Neural cell (in vitro differentiated cells): Measurements from ENCODE around the gene NCAPH2. TPM values are rescaled to one million over a fixed set of nuclear protein-coding genes. Genes with fewer than 3 reads are reported as not detected.

ENCODE experiments used
- H2AFZ ChIP-seq: fragments of 200-600, 300-800 bp; sonication (generic), shearing (Covaris generic); 2 replicates; pipeline ENCODE4 v1.6.0; 2014; ENCODE audit warnings: low read depth, mild to moderate bottlenecking, antibody characterized with exemption, low read length, moderate library complexity
- H3F3A ChIP-seq: fragments of 200-600 bp; shearing (Covaris generic); 2 replicates; pipeline ENCODE4 v1.6.1; 2016; ENCODE audit warnings: mild to moderate bottlenecking, moderate library complexity, mixed read lengths, antibody characterized with exemption, low read length; ENCODE audit not compliant: insufficient read depth, poor library complexity, severe bottlenecking
- H3K27ac ChIP-seq: fragments of 200-600, 300-800 bp; sonication (generic), shearing (Covaris generic); 2 replicates; pipeline ENCODE4 v1.5.1; 2014; ENCODE audit warnings: mild to moderate bottlenecking, low read length, moderate library complexity
- H3K27me3 ChIP-seq: fragments of 300-800, 200-600 bp; sonication (generic), shearing (Covaris generic); 2 replicates; pipeline ENCODE4 v1.6.0; 2014; ENCODE audit warnings: mild to moderate bottlenecking, low read depth, low read length, moderate library complexity; ENCODE audit not compliant: insufficient read depth
- H3K36me3 ChIP-seq: fragments of 300-800, 200-600 bp; sonication (generic), shearing (Covaris generic); 2 replicates; pipeline ENCODE4 v1.5.1; 2014; ENCODE audit warnings: mild to moderate bottlenecking, antibody characterized with exemption, low read length, moderate library complexity; ENCODE audit not compliant: insufficient read depth
- H3K4me2 ChIP-seq: fragments of 300-800, 200-600 bp; sonication (generic), shearing (Covaris generic); 2 replicates; pipeline ENCODE4 v1.6.0; 2014; ENCODE audit warnings: mild to moderate bottlenecking, low read length
- H3K4me3 ChIP-seq: fragments of 300-800, 200-600 bp; sonication (generic), shearing (Covaris generic); 2 replicates; pipeline ENCODE4 v1.5.1; 2014; ENCODE audit warnings: mild to moderate bottlenecking, low read length, moderate library complexity
- H3K79me2 ChIP-seq: fragments of 200-600 bp; shearing (Covaris generic); replicated peaks from 2 replicates; pipeline ENCODE4 v1.6.0; 2014; ENCODE audit warnings: mild to moderate bottlenecking, low read length, moderate library complexity; ENCODE audit not compliant: insufficient read depth
- H3K9ac ChIP-seq: fragments of 300-800, 200-600 bp; sonication (generic), shearing (Covaris generic); 2 replicates; pipeline ENCODE4 v1.6.1; 2016; ENCODE audit warnings: mild to moderate bottlenecking, low read length, mixed read lengths
- H3K9me2 ChIP-seq: fragments of 200-600 bp; shearing (Covaris generic); 2 replicates; pipeline ENCODE4 v1.6.1; 2016; ENCODE audit warnings: mild to moderate bottlenecking, low read length, mixed read lengths; ENCODE audit not compliant: insufficient read depth
- H3K9me3 ChIP-seq: fragments of 200-600, 300-800 bp; sonication (generic), shearing (Covaris generic); 2 replicates; pipeline ENCODE4 v1.6.1; 2016; ENCODE audit warnings: mild to moderate bottlenecking, mixed run types, low read length, moderate library complexity, mixed read lengths
- H4K20me1 ChIP-seq: fragments of 200-600 bp; shearing (Covaris generic); 2 replicates; pipeline ENCODE4 v1.6.1; 2016; ENCODE audit warnings: mild to moderate bottlenecking, mixed run types; ENCODE audit not compliant: insufficient read depth
- CTCF ChIP-seq: fragments of 450-650 bp; IDR thresholded peaks from 2 replicates; pipeline ENCODE4 v1.5.1; 2014; ENCODE audit warnings: antibody characterized with exemption, mild to moderate bottlenecking, moderate library complexity; ENCODE audit not compliant: poor library complexity, severe bottlenecking
- EP300 ChIP-seq: fragments of 450-650 bp; conservative IDR thresholded peaks from 2 replicates; pipeline ENCODE4 v1.6.1; 2014; ENCODE audit warnings: antibody characterized with exemption, mild to moderate bottlenecking, moderate library complexity; ENCODE audit not compliant: poor library complexity, severe bottlenecking
- EZH2 ChIP-seq: fragments of 200-600, 300-800 bp; shearing (Covaris generic), sonication (generic); IDR thresholded peaks from 2 replicates; pipeline ENCODE4 v1.6.1; 2014; ENCODE audit warnings: antibody characterized with exemption, low read length, borderline replicate concordance, mild to moderate bottlenecking; ENCODE audit not compliant: insufficient read depth, poor library complexity, severe bottlenecking
- MXI1 ChIP-seq: fragments of 450-650 bp; conservative IDR thresholded peaks from 2 replicates; pipeline ENCODE4 v1.6.1; 2014; ENCODE audit warnings: antibody characterized with exemption, mild to moderate bottlenecking; ENCODE audit not compliant: poor library complexity, severe bottlenecking
- POLR2AphosphoS5 ChIP-seq: IDR thresholded peaks from 2 replicates; pipeline ENCODE4 v1.6.1; 2012
- RAD21 ChIP-seq: fragments of 450-650 bp; conservative IDR thresholded peaks from 2 replicates; pipeline ENCODE4 v1.6.1; 2014; ENCODE audit warnings: antibody characterized with exemption, mild to moderate bottlenecking, moderate library complexity
- REST ChIP-seq: IDR thresholded peaks from 2 replicates; pipeline ENCODE4 v1.6.1; 2012; ENCODE audit warnings: borderline replicate concordance
- SMC3 ChIP-seq: fragments of 450-650 bp; conservative IDR thresholded peaks from 2 replicates; pipeline ENCODE4 v1.6.1; 2014; ENCODE audit warnings: antibody characterized with exemption, mild to moderate bottlenecking, moderate library complexity; ENCODE audit not compliant: poor library complexity
- TAF1 ChIP-seq: IDR thresholded peaks from 2 replicates; pipeline ENCODE4 v1.6.1; 2012; ENCODE audit warnings: low read depth
- polyA plus RNA-seq: library from polyadenylated mRNA; depleted of rRNA; stranded (reverse); fragments of >200 nt; gene quantifications from 2 replicates; pipeline ENCODE4 v1.2.3, GENCODE V29; 2014

The NCAPH2 gene
- polyA plus RNA-seq, 1 donor from 2014 or later, result 81.1 TPM

GRCh38 chr22:50544078-50544745, 36.2 kb downstream of the NCAPH2 start:
- Histone ChIP-seq H3K9me2 (no peaks in the 10 kb centered on the region), H4K20me1 (no peaks in the 10 kb centered on the region), H3K79me2 (no peaks in the 10 kb centered on the region), H2AFZ (no peak overlapping the region), H3F3A (no peaks in the 10 kb centered on the region), H3K27me3 (peaks cover 13% of the 10 kb centered on the region), H3K9me3 (no peaks in the 10 kb centered on the region), H3K36me3 (no peaks in the 10 kb centered on the region), H3K27ac (no peak overlapping the region), H3K4me2 (no peak overlapping the region), H3K4me3 (peak overlapping the region; percentile 33), H3K9ac (no peak overlapping the region)
- TF ChIP-seq CTCF (peak; percentile 61), POLR2AphosphoS5 (no peak), EZH2 (no peak), SMC3 (no peak), MXI1 (no peak), RAD21 (peak; percentile 10), EP300 (no peak), TAF1 (no peak), REST (no peak)

GRCh38 chr22:50544746-50545253, 36.8 kb downstream of the NCAPH2 start:
- Histone ChIP-seq H2AFZ (no peak overlapping the region), H3K9me3 (no peaks in the 10 kb centered on the region), H3K27ac (no peak overlapping the region), H3K4me3 (no peak overlapping the region), H3K27me3 (peaks cover 13% of the 10 kb centered on the region), H3K4me2 (no peak overlapping the region), H3F3A (no peaks in the 10 kb centered on the region), H3K9me2 (no peaks in the 10 kb centered on the region), H4K20me1 (no peaks in the 10 kb centered on the region), H3K79me2 (no peaks in the 10 kb centered on the region), H3K36me3 (no peaks in the 10 kb centered on the region), H3K9ac (no peak overlapping the region)
- TF ChIP-seq TAF1 (no peak), CTCF (no peak), REST (no peak)
